ENCODE measurements around the gene TMEM163. TPM values are rescaled to one million over a fixed set of nuclear protein-coding genes. Genes with fewer than 3 reads are reported as not detected.

TMEM163 gene
- total RNA-seq, 2 donors from 2014 or later, result 0.24 TPM; not detected in 1

DNA sequence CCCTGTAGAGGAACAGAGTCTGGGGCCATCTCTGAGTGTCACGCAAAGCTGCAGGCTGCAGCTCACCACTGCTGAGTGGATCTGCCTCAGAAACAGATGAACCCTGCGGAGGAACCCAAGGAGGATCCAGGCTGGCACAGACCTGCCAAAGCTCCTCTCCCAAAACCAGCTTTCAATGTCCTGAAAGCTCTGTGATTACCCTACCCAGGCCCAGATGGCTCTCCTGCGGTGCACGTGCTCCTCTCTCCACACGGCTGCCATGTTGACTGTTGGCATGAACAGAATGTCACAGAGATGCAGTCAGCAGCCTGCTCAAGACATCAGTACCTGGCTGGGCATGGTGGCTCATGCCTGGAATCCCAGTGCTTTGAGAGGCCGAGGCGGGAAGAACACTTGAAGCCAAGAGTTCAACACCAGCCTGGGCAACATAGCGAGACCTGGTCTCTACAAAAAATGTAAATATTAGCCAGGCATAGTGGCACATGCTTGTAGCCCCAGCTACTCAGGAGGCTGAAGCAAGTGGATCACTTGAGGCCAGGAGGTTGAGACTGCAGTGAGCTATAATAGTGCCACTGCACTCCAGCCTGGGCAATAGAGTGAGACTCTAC lies 248.1 kb downstream of the TMEM163 start:
- Mint-ChIP-seq H3K27ac (no peak overlapping the region), H3K36me3 (ENCODE audit: low read depth) (no peaks in the 10 kb centered on the region), H3K27me3 (ENCODE audit: insufficient read depth) (peaks cover 1% of the 10 kb centered on the region), H3K4me3 (no peak overlapping the region), H3K4me1 (no peaks in the 10 kb centered on the region), H3K9me3 (peaks cover 13% of the 10 kb centered on the region)
- Histone ChIP-seq H3K9me3 (ENCODE audit: control insufficient read depth, low read length) (no peaks in the 10 kb centered on the region), H3K27ac (ENCODE audit: low read depth, low read length) (no peak overlapping the region), H3K27me3 (ENCODE audit: control insufficient read depth, insufficient read depth, low read length, poor library complexity, severe bottlenecking) (no peaks in the 10 kb centered on the region), H3K36me3 (ENCODE audit: control insufficient read depth, insufficient read depth, low read length) (no peaks in the 10 kb centered on the region), H3K9ac (ENCODE audit: extremely low read depth, low read length, poor library complexity, severe bottlenecking) (no peak overlapping the region), H3K4me3 (ENCODE audit: low read length) (no peak overlapping the region), H3K4me1 (ENCODE audit: control insufficient read depth, insufficient read depth, low read length) (no peaks in the 10 kb centered on the region)
- 93 to 94% methylated on average over 7 to 8 of the region's 8 CpGs for WGBS, 2 experiments (ENCODE audit: insufficient coverage in 1 of 2, insufficient read length in 1 of 2)
- TF ChIP-seq, protein P1, sequence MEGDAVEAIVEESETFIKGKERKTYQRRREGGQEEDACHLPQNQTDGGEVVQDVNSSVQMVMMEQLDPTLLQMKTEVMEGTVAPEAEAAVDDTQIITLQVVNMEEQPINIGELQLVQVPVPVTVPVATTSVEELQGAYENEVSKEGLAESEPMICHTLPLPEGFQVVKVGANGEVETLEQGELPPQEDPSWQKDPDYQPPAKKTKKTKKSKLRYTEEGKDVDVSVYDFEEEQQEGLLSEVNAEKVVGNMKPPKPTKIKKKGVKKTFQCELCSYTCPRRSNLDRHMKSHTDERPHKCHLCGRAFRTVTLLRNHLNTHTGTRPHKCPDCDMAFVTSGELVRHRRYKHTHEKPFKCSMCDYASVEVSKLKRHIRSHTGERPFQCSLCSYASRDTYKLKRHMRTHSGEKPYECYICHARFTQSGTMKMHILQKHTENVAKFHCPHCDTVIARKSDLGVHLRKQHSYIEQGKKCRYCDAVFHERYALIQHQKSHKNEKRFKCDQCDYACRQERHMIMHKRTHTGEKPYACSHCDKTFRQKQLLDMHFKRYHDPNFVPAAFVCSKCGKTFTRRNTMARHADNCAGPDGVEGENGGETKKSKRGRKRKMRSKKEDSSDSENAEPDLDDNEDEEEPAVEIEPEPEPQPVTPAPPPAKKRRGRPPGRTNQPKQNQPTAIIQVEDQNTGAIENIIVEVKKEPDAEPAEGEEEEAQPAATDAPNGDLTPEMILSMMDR (conservative IDR thresholded peaks at IDR 0.05), result no peak
- no peak for DNase-seq

- no peak overlapping the region for H3K27ac ChIP-seq (ENCODE audit: low read depth, low read length)
- H3K4me1 ChIP-seq (ENCODE audit: control insufficient read depth, insufficient read depth, low read length), result no peaks in the 10 kb centered on the region
- Mint-ChIP-seq H3K27ac (no peak overlapping the region), H3K9me3 (peaks cover 13% of the 10 kb centered on the region), H3K27me3 (ENCODE audit: insufficient read depth) (peaks cover 1% of the 10 kb centered on the region), H3K4me3 (no peak overlapping the region), H3K36me3 (ENCODE audit: low read depth) (no peaks in the 10 kb centered on the region), H3K4me1 (no peaks in the 10 kb centered on the region)
- no peak overlapping the region for H3K4me3 ChIP-seq (ENCODE audit: low read length)
- H3K27me3 ChIP-seq (ENCODE audit: control insufficient read depth, insufficient read depth, low read length, poor library complexity, severe bottlenecking), result no peaks in the 10 kb centered on the region
- H3K9me3 ChIP-seq (ENCODE audit: control insufficient read depth, low read length), result no peaks in the 10 kb centered on the region
- 91 to 92% methylated on average over 15 to 25 of the region's 25 CpGs for WGBS, 2 experiments (ENCODE audit: insufficient coverage in 1 of 2, insufficient read length in 1 of 2)
- TF ChIP-seq, protein P1 (conservative IDR thresholded peaks at IDR 0.05), result no peak
- H3K9ac ChIP-seq (ENCODE audit: extremely low read depth, low read length, poor library complexity, severe bottlenecking), result no peak overlapping the region
- DNase-seq, result no peak
- no peaks in the 10 kb centered on the region for H3K36me3 ChIP-seq (ENCODE audit: control insufficient read depth, insufficient read depth, low read length)
Observed at GRCh38 chr2:134469516-134470115, 249.2 kb downstream of the TMEM163 start.

GRCh38 chr2:134468776-134469175 lies 250.0 kb downstream of the TMEM163 start:
- no peaks in the 10 kb centered on the region for H3K27me3 ChIP-seq (ENCODE audit: control insufficient read depth, insufficient read depth, low read length, poor library complexity, severe bottlenecking)
- no peaks in the 10 kb centered on the region for H3K9me3 ChIP-seq (ENCODE audit: control insufficient read depth, low read length)
- no peak overlapping the region for H3K9ac ChIP-seq (ENCODE audit: extremely low read depth, low read length, poor library complexity, severe bottlenecking)
- H3K36me3 ChIP-seq (ENCODE audit: control insufficient read depth, insufficient read depth, low read length), result no peaks in the 10 kb centered on the region
- Mint-ChIP-seq H3K9me3 (peaks cover 9% of the 10 kb centered on the region), H3K4me3 (no peak overlapping the region), H3K4me1 (no peaks in the 10 kb centered on the region), H3K27me3 (ENCODE audit: insufficient read depth) (peaks cover 1% of the 10 kb centered on the region), H3K27ac (no peak overlapping the region), H3K36me3 (ENCODE audit: low read depth) (no peaks in the 10 kb centered on the region)
- no peak overlapping the region for H3K4me3 ChIP-seq (ENCODE audit: low read length)
- H3K27ac ChIP-seq (ENCODE audit: low read depth, low read length), result no peak overlapping the region
- WGBS, 2 experiments (ENCODE audit: insufficient coverage in 1 of 2, insufficient read length in 1 of 2), result 94 to 95% methylated on average over 6 to 12 of the region's 12 CpGs
- no peak for DNase-seq
- no peaks in the 10 kb centered on the region for H3K4me1 ChIP-seq (ENCODE audit: control insufficient read depth, insufficient read depth, low read length)
- TF ChIP-seq, protein P1 (conservative IDR thresholded peaks at IDR 0.05), result no peak
